Activated CD8-positive, alpha-beta memory T cell treated with anti-CD3 and anti-CD28 coated beads for 24 hours (primary cell): ENCODE measurements around the gene ZNF660.

Source experiments
- DNase-seq: peaks from one replicate; pipeline ENCODE4 v3.0.0-alpha.2; 2020

The ZNF660 gene

GRCh38 chr3:44642337-44642736 lies 57.6 kb downstream of the ZNF660 start:
- DNase-seq = no peak

DNA sequence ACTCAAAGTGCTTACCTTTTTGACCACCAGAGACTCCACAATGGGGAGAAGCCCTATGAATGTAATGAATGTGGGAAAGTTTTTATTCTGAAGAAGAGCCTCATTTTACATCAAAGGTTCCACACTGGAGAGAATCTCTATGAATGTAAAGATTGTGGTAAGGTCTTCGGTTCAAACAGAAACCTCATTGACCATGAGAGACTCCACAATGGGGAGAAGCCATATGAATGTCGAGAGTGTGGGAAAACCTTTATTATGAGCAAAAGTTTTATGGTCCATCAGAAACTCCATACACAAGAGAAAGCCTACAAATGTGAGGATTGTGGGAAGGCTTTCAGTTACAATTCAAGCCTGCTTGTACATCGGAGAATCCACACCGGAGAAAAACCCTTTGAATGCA lies 58.3 kb downstream of the ZNF660 start:
- no peak for DNase-seq

DNA sequence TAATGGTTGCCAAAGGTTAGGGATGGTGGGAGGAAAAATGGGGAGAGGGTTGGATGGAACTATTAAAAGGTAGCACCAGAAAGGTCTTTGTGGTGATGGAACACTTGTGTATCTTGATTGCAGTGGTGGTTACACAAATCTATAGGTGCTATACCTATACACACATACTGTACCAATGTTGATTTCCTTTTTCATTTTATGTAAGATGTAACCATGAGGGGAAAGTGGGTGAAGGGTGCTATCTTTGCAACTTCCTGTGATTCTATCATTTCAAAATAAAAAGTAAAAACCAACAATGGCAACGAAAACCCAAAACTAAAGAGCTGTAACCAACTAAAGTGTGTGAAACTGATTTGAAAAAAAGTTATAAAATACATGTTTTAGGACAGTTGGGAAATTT lies 63.0 kb downstream of the ZNF660 start:
- no peak for DNase-seq

GRCh38 chr3:44648564-44649229 lies 63.9 kb downstream of the ZNF660 start, which contains the start of gene ZNF35:
Gene ZNF35 (plus strand): TSS chr3:44648732. CDS start chr3:44651068, 2,336 bp downstream.
- DNase-seq = peak; percentile 70
